ENCODE results near the gene ALG11.
"Not testable (repeated sequence)": the region's sequence is repeated elsewhere in the genome, so short reads cannot be mapped to it uniquely, and the experiment has no call there.

ALG11 gene, protein sequence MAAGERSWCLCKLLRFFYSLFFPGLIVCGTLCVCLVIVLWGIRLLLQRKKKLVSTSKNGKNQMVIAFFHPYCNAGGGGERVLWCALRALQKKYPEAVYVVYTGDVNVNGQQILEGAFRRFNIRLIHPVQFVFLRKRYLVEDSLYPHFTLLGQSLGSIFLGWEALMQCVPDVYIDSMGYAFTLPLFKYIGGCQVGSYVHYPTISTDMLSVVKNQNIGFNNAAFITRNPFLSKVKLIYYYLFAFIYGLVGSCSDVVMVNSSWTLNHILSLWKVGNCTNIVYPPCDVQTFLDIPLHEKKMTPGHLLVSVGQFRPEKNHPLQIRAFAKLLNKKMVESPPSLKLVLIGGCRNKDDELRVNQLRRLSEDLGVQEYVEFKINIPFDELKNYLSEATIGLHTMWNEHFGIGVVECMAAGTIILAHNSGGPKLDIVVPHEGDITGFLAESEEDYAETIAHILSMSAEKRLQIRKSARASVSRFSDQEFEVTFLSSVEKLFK

DNA sequence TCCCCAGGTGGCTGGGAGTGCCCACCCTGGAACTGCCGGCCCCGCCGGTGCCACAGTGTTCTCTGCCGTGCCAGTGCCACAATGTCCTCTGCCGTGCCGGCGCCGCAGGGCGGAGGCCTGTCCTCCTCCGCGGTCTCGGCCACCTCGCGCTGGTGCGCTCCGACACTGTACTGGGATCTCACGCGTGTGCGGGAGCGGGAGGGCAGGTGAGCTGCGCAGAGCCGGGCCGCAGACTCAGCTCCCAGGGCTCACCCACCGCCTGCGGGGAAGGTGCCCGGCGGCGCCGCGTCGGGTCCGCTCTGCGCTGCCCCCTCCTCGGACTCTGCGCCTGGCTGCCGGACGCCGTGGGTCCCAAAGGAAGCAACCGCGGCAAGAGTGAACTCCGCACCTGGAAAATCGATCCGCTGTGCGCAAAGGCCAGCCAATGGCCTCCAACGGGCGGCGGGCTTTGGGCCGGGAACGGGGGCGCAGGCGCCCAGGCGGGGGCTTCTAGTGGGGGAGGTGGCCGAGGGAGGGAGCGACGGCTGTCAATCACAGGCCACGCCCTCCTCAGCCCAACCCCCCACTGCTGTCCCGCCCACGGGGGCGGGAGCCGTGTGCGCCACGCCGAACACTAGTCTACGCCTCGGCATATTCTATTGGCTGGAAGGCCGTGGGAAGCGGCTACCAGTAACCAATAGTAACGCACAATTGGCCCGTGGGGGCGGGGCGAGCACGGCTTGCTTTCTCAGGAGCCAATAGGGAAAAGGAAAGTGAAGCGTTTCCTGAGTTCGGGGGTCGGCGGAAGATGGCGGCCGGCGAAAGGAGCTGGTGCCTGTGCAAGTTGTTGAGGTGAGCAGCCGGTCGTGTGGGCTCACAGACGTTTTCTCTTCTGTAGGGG, at the start of gene ALG11:
TSS of gene ALG11 (plus strand) at position 767 of the 880 bp plus-strand sequence. CDS start at position 788, 21 bp downstream.
- DNase-seq (ENCODE audit: low read depth, low spot score) = peak; percentile 81

DNA sequence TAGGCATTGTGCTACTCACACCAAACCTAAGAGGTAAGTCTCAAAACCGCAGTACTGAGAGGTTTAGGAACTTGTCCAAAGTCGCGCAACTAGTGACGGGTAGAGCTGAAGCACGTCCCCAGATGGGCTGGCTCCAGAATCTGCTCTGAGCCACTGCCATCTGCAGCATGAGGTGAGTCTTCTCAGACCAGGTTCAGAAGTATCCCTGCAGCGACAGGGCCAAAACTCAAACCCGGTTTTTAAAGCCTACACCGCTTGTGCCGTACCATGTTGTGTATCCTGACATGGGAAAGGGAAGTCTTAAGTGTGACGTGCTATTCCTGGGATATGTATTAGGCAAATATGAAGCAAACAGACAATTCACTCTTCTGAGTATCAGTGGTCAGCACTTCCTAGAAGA, 46.0 kb upstream of the ALG11 start:
- DNase-seq (ENCODE audit: low read depth, low spot score) = no peak

DNA sequence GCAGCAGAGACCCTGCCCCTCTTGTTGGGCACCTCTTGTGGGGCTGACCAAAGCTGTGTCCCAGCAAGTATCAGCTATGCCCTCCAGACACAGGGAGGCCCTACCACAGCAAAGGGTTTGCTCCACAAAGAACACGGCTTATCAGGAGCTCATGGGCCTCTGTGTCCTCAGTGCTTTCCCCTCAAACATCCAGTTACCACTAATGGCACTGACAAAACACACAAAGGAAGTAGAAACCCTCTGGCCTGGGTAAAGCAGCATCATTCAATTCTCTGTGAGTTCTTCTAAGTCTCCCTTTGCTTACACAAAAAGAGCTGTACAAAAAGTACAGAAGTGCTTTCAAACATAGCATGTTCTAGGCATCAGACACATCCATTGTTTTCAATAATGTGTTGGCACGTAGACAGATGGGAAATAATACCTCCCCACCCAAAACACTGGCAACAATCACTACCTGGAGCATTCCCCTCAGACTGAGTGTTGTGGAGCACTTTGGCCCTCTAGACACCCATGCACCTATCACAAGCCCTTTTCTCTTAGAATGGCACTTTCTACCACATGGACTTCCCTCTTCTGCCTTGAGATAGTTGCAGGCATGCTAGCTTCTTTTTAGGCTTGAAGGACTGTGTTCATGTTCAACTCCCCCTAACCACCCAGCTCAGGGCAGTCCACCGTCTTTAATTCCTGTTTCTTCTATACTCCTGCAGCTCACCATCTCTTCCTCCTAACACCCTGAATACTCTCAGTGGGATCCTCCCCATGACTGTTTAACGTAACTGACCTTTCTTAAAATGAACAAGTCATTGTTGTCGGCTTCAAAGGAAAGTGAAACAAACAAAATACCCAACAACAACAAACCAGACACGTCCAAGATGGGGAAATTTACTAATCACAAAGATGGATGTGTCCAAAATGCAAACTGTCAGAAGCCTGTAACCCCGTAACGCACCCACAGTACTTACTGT, 44.4 kb upstream of the ALG11 start:
- no peak for DNase-seq (ENCODE audit: low read depth, low spot score)

DNA sequence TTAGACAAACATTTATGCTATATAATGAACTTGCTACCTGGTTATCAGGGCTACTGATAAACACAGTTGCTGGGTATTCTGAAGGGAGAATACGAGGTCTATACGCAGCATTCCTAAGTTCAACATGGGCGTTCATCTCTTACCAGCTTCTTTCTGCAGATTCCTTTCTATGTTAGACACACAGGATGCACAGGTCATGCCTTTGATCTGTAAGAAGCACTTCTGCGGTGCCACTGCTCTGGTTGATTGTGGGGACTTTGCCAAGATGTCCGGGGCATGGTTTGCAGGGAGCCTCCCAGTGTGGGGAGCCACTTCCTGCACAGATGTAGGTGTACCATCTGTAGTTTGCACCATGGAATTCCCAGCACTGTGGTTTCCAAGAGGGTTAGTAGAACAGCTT, 41.8 kb upstream of the ALG11 start:
- no peak for DNase-seq (ENCODE audit: low read depth, low spot score)

DNA sequence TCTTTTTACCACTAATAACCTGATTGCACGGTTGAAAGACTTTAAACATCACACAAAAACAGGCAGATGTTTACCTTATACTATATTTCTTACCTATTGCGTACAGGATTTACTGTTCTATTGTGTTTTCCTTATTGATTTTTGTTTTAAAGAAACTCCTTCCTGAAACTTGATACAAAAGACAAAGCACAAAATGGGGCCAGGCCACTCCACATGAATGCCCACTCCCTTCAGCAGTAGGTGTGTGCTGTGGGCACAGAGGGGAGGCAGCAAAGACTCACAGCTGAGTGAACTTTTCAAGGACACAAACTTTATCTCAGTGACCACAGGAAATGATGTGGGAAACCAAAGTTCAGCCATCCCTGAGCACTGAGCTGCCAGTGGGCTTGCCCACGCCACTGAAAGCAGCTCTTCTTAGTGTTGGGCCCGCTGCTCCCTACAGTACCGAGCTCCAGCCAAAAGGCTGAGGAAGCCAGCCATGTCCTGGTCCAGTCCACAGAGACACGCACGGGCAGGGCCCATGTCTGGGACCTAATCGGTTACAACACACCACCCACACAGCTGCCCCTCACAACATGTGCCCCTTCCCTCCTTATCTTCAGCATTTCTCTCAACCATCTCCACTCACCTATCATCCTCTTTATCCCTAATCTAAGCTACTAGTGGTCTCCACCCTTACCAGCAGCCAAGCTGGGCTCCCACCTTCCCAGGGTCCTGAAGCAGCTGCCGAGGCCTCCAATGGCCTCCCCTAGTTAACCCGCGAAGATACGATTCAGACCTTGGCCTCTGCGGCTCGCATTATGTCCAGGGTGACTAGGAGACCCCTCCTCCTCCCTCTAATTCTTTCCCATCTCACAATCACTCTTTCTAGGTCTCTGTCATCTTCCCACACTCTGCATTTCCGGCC, 40.4 kb upstream of the ALG11 start:
- DNase-seq (ENCODE audit: low read depth, low spot score) = no peak

DNA sequence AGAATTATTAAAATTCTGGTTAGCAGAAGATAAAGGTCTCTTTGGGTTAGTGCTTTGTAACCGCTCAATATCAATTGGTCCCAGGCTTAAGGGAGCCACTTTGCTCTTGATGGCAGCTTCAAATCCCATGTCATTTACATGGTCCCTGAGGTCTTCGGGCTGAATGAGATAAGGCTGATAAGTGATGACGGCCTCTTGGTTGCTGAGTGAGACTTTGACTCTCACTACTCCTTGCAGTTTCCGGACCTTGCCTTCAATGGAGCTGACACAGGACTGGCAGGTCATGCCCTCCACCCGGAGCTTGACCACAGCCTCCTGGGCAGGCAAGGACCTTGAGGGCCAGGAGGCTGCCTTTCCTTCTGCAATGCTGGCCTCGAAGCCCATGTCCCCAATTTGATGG, 37.7 kb upstream of the ALG11 start:
- DNase-seq (ENCODE audit: low read depth, low spot score) = no peak

DNA sequence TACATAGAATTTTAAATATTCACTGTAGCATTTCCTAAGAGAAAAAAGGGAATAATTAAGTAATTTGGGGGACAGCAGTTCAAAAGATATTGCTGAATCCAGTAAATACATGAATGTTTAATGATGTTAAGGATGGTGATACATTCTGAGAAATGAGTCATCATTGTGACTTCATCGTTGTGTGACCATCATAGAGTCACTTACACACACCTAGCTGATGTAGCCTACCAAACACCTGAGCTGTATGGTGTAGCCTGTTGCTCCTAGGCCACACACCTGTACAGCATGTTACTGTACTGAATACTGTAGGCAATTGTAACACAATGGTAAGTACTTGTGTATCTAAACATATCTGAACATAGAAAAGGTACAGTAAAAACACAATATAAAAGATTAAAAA, 35.8 kb upstream of the ALG11 start:
- DNase-seq (ENCODE audit: low read depth, low spot score) = no peak

DNA sequence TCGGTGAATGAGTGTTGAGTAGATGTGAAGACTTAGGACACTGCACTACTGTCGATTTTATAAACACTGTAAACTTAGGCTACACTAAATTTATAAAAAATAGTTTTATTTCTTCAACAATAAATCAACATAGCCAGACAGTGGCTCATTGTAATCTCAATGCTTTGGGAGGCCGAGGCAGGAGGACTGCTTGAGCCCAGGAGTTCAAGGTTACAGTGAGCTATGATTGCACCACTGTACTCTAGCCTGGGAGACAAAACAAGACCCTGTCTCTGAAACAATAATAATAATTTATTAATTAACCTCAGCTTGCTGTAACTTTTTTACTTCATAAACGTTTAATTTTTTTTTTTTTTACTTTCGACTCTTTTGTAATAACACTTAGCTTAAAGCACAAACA, 35.3 kb upstream of the ALG11 start:
- no peak for DNase-seq (ENCODE audit: low read depth, low spot score)

DNA sequence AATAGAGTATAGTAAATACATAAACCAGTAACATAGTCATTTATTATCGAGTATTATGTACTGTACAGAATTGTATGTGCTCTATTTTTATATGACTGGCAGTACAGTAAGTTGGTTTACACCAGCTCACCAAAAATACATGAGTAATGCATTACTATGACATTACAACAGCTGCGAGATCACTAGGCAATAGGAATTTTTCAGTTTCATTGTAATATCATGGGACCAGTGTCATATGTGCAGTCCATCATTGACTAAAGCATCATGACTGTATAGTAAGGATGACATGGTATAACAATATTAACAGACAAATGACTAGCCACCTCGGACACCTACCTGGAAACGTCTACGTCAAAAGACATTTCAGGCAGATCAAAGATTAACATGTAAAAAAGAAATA, 34.6 kb upstream of the ALG11 start:
- no peak for DNase-seq (ENCODE audit: low read depth, low spot score)

DNA sequence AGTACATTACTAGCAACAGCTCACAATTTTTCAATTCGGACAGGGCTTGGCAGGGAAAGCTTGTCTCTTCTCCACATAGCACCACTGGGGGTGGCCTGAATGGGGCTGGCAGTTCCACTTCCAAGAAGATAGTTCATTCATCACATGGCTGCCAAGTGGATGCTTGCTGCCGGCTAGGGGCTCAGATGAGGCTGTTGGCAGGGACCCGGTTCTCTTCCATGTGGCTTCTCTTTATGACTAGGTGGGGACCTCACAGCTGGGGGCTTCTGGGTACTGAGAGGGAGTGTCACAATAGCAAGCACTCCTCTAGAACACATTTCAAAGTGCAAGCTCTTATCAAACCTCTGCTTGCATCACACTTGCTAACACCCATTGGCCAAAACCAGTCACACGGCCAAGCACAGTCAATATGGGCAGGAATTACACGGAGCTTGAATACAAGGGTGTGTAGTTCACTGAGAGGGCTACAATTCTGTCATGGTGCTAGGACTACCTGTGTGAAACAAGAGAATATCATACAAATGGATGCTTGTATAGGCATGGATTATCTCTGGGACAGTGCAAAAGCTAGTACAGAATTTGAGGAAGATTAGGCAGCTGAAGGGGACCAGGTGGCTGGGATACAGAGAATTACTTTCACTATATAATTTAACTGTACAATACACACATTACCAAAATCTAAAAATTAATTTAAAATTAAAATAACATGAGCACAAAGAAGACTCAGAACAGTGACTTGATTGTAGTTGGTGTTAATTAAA, 33.2 kb upstream of the ALG11 start:
- no peak for DNase-seq (ENCODE audit: low read depth, low spot score)

DNA sequence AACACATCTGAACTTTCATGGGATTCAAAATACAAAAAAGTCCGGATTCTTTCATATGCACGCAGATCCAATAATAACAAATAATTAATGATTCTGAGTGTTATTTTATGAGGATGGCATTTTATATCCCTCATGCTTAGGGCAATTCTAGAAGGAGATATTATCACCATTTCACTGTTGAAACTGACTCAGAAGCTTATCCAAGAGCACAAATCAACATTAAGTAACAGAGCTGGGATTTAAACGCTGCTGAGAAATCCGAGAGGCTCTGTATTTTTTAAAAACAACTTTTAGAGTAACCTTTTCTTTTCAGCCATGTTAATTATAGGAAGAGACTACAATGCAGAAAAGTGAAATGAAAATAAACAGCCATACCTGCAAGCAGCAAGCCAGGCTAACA, 31.3 kb upstream of the ALG11 start:
- no peak for DNase-seq (ENCODE audit: low read depth, low spot score)

DNA sequence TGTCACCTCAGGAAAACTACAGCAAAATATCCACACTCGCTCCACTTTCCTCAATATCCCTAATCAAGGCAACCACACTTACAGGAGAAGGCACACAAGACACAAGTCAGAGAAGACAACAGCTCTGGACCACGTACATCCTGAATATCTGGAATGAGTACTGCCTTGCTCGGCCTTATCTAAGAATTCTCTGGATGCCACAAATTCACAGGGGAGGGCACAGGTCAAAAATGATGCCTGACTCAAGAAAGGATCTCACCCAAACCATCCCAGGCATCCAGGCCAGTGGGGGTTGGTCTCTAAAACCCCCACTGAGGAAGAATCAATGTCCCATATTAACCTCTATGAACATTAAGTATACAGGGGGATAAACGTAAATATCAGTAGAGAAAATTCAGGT, 30.8 kb upstream of the ALG11 start:
- DNase-seq (ENCODE audit: low read depth, low spot score) = no peak

DNA sequence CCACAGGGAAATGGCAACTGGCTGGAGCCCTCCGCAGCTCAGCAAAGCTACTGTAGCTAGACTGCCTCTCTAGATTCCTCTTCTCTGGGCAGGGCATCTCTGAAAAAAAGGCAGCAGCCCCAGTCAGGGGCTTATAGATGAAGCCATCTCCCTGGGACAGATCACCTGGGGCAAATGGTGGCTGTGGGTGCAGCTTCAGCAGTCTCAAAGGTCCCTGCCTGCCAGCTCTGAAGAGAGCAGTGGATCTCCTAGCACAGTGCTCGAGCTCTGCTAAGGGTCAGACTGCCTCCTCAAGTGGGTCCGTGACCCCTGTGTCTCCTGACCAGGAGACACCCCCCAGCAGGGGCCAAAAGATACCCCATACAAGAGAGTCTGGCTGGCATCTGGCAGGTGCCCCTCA, 28.9 kb upstream of the ALG11 start:
- not testable (repeated sequence) for DNase-seq (ENCODE audit: low read depth, low spot score)

DNA sequence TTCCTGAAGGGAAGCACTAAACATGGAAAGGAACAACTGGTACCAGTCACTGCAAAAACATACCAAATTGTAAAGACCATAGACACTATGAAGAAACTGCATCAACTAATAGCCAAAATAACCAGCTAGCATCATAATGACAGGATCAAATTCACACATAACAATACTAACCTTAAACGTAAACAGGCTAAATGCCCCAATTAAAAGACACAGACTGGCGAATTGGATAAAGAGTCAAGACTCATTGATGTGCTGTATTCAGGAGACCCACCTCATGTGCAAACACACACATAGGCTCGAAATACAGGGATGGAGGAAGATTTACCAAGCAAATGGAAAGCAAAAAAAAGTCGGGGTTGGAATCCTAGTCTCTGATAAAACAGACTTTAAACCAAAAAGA, 27.3 kb upstream of the ALG11 start:
- DNase-seq (ENCODE audit: low read depth, low spot score) = not testable (repeated sequence)

DNA sequence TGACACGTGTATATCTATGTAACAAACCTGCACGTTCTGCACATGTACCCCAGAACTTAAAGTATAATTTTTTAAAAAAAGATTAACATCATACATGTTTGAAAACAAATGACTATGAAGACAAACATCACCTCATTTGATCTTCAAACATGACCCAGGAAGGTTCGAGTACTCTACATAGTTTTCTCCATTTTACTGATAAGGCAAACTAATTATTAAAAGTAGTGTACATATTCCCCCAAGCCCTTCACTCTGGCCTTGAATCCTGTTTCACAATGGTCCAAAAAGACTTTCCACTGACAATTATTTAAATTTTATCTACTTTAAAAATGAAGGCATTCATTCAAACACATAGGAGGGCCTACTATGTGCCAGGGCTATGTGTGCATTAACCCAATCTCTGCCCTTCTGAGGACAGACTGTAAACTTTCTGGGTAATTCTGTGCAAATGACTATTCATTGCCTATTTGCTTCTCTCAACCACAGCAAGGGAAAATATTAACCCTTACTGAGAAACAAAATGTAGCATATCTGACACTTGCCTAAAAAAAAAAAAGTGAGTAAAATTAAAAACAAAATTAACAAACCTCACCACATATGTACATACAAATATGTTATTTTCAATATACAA, 23.1 kb upstream of the ALG11 start:
- DNase-seq (ENCODE audit: low read depth, low spot score) = no peak

DNA sequence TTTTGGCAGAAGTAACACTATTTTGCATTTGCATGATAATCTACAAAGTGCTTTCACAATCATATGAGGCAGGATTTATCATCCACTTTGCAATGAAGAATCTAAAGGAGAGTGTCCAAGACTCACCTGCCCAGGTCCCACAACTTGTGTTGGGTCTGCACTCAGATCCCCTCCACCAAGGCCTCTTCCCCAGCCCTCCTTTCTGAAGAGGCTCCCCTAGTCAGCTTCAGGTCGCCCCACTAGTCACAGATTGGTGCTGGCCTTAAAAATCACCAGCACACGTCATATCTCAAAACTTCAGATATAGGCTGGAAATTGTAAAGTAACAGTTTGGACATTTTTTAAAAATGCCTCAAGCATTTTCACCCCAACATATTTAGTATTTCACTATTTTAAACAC, 18.5 kb upstream of the ALG11 start:
- DNase-seq (ENCODE audit: low read depth, low spot score) = no peak

DNA sequence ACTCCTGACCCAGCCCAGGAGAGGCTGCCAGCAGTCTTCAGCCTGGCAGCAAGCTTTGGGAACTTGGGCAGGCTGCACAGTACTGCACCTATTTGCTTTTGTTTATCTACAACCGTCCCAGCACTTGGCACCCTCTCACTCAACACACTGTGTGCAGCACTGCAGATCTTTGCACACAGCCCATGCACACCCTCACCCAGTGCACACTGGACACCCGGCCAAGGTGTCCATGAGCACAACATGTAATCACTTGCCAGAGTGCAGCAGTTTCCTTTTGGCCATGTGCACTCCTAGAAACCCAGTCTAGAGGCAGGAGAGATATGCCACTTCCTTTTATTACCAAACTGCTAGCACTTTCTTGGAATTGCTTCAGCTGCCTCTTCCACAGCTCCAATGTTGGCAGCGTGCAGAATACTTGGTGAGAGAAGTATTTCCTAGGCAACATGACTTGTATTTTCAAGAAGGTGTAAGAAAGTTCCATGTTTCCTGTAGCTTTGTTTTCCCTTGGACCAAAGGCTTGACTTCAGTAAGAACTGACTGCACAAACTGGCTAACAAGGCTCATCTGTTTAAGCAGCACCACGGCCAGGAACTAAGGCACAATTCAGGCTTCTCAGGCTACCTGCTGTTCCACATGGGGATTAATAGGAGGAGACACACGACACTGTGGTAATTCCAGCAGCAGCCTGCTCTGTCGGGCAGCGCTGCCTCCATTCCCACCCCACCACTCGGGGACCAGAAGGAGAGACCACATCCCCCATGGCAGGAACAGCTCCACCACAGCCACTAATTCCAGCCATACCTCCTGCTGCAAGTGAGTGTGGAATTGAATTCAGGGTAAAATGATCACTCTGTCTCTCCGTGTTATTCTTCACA, 16.3 kb upstream of the ALG11 start:
- DNase-seq (ENCODE audit: low read depth, low spot score) = no peak

DNA sequence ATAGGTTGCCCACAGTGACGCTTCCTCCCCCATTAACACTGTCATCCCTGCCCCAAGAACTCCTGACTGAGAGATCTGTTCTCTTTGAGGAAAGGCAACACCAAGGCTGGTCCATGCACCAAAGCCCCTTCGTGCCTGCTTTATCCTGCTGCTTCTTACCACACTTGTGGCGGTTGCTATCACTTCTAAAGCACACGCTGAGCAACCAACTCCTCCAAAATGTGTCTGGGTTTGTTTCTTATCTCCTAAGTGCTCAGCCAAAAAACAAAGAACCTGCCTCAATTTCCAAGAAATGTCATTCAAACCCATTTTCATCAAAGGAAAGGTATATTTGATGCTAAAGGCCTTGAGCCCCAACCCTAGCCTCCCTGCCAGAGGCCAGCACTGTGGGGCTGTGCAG, 15.6 kb upstream of the ALG11 start:
- no peak for DNase-seq (ENCODE audit: low read depth, low spot score)
